IPS-NIHi11 (cell line): ENCODE results near the gene CCDC78.

Source experiments
- DNase-seq: peaks from one replicate; pipeline ENCODE4 v3.0.0; 2012; ENCODE audit warnings: mixed read lengths, low spot score

The CCDC78 gene

GRCh38 chr16:678209-678857, 47.9 kb downstream of the CCDC78 start:
- no peak for DNase-seq

GRCh38 chr16:677316-678190, 48.7 kb downstream of the CCDC78 start:
- DNase-seq: no peak

GRCh38 chr16:676913-677312, 49.3 kb downstream of the CCDC78 start:
- DNase-seq: no peak

- DNase-seq: no peak
Observed at GRCh38 chr16:676565-676902, 49.7 kb downstream of the CCDC78 start.

- DNase-seq: no peak
Observed at GRCh38 chr16:675884-676564, 50.2 kb downstream of the CCDC78 start.

GRCh38 chr16:674968-675883, 51.0 kb downstream of the CCDC78 start, which contains the start of gene RHBDL1:
RHBDL1 (plus strand) TSS chr16:675671; CDS start chr16:675791, 120 bp downstream.
- peak; percentile 64 for DNase-seq

GRCh38 chr16:674214-674881, 51.9 kb downstream of the CCDC78 start:
- no peak for DNase-seq

GRCh38 chr16:673399-673991, 52.7 kb downstream of the CCDC78 start:
- no peak for DNase-seq

- DNase-seq: no peak
Observed at GRCh38 chr16:672851-673250, 53.4 kb downstream of the CCDC78 start.
